DMS79 treated with DMSO at 0.1 percent for 48 hours (cell line): ENCODE data around the gene RBFOX2.
"Not testable (repeated sequence)": the region's sequence is repeated elsewhere in the genome, so short reads cannot be mapped to it uniquely, and the experiment has no call there.

Experiments used
- DNase-seq: peaks from one replicate; lab custom pipeline; 2025; lab: John Stamatoyannopoulos, UW

RBFOX2 gene

GRCh38 chr22:36042240-36042639 is 13.6 kb upstream of the RBFOX2 start:
- no peak for DNase-seq

- no peak for DNase-seq
Measured at GRCh38 chr22:36039125-36039524, 10.5 kb upstream of the RBFOX2 start.

- DNase-seq = no peak
Measured at GRCh38 chr22:36037102-36037758, 8.6 kb upstream of the RBFOX2 start.

DNA sequence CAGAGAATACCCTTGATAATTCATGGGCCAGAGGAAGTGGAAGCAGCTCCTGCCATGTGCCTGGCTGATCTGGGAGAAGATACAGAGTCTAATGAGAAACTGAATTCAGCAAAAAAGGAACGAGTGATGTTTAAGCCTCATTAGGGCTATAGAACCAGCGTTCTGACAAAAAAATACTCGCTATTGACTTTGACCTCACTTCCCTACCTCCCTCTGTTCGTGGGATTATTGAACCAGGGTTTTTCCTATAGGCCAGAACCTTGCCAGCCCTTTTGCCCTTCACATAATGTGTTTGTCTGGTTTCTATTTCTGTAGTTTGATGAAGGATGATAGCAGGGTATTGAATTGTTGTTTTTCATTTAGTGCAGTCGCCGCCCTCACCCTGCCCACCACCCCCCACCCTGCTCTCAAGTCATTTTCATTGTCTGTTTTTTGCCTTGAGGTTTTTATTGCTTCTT is 7.6 kb upstream of the RBFOX2 start:
- DNase-seq = peak; percentile 9

- no peak for DNase-seq
Measured at GRCh38 chr22:36032611-36033010, 4.0 kb upstream of the RBFOX2 start.

DNA sequence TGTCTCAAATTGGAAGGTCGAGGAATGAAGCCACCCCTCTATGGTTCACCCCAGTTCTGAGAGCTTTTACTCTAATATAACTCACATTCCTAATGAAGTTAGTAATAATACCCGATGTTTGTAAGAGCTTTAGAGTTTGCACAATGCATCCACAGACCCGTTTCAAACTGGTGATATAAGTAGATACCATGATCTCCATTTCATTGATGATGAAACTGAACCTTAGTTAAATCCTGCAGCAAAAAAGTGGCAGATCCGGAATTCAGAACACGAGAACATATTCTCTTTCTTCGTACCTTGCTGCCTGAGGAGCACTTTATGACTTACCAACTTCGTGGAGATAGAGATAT is 757 bp upstream of the RBFOX2 start:
- DNase-seq = no peak

DNA sequence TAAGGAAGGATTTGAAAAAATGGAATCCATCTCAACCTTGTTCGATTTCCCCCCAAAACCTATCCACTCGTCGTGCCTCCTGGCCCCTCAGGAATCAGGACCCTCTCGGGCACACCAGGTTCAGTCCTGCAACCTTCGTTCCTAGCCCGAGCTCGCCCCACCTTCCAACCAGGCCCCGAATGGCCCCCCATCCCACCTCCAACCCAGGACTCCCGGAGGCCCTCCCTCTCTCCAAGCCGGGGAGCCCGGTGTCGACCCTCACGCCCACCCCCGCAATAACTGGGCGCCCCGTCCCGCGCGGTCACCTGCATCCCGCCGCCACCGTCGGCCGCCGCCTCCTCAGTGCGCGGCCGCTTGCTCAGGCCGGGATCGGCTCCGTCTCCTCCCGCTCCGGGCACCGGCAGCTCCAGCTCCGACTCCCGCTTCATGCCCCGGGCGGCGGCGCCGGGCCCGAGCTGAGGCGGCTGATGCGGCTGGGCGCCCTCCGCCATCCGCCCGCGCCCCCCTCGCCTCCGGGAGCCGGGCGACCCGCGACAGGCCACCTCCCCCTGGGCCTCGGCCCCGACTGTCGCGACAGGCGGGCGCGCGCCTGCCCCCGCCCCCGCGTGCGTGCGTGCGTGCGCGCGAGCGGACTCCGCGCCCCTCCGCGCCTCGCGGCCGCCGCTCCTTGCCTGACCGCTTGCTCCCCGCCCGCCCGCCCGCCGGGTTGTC is 534 bp downstream of the RBFOX2 start:
- DNase-seq = no peak

DNA sequence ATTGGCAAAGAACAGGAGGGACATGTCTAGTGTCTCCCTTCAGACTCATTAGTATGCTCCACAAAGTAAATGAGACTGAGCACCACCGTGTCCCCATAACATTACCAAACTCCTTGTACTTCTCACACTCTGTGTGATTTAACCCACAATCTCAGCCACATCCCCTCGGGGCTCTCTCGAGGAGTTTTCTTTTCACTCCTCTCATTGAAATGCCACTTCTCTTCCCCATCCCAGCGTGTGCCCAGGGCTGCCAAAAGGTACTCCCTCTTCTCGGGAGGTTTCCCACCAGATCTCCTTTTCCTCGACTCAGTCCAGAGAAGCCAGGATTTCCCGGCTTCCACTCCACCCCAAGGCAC is 1.1 kb downstream of the RBFOX2 start:
- DNase-seq = peak; percentile 7

DNA sequence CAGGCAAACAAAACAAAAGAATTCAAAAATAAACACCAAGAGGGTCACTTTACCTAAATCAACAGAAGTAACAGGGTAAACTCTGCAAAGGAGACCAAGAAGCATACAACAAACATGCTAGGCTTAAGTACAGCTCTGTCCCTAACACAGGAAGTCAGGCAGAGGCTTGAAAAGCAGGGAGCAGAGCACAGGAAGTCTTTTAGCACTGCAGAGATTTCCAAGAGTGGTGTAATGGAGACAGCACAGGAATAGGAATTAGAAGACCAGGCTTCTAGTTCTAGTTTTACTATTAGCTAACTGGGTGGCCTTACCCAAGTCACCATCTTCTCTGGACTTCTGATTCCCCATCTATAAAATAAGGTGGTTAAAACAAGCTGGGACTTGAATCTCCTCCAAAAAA is 1.9 kb downstream of the RBFOX2 start:
- no peak for DNase-seq

DNA sequence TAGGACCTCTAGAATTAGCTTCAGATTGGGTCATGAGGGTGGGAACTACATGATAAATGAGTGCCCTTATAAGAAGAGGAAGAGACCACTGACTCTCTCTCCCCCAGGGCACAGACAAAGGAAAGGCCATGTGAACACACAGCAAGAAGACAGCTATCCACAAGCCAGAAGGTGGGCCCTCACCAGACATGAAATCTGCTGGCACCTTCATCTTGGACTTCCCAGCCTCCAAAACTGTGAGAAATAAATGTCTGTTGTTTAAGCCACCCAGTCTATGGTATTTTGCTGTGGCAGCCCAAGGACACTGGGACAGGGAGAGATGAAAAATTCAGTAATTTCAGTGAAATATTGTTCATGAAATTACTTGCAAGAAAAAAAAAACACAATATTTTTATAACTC is 5.9 kb downstream of the RBFOX2 start:
- no peak for DNase-seq

- no peak for DNase-seq
Measured at GRCh38 chr22:36022162-36022561, 6.5 kb downstream of the RBFOX2 start.

DNA sequence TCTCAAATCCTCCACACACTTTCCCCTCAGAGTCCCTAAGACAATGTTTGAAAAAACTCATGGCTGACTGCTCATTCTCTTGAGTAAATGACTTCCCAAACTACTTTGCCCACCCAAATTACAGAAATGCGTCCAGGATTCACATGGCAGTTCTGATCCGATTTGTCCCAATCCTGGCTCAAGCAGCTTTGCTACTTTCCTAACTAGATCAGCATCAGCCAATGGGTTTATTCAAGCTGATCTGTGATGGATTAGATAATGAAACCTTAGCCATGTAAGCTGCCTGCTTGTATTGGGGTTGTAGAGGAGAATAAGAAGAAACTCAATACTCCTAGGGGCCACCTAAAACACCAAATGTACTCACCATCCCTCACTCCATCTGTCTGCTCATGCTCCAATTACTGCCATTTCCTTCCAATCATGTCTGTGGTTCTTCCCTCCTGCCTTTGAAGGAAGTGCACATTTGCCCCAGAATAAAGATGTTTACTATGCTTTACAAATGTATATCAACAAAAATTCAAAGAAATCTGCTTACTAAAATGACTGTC is 6.9 kb downstream of the RBFOX2 start:
- DNase-seq = no peak

DNA sequence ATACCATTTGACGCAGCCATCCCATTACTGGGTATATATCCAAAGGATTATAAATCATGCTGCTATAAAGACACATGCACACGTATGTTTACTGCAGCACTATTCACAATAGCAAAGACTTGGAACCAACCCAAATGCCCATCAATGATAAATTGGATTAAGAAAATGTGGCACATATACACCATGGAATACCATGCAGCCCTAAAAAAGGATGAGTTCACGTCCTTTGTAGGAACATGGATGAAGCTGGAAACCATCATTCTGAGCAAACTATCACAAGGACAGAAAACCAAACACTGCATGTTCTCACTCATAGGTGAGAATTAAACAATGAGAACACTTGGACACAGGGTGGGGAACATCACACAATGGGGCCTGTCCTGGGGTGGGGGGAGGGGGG is 7.8 kb downstream of the RBFOX2 start:
- DNase-seq = not testable (repeated sequence)

- DNase-seq = peak; percentile 43
Measured at GRCh38 chr22:36017651-36018091, 11.0 kb downstream of the RBFOX2 start.

- DNase-seq = no peak
Measured at GRCh38 chr22:36016684-36017083, 11.9 kb downstream of the RBFOX2 start.

- DNase-seq = no peak
Measured at GRCh38 chr22:36015811-36016529, 12.7 kb downstream of the RBFOX2 start.

DNA sequence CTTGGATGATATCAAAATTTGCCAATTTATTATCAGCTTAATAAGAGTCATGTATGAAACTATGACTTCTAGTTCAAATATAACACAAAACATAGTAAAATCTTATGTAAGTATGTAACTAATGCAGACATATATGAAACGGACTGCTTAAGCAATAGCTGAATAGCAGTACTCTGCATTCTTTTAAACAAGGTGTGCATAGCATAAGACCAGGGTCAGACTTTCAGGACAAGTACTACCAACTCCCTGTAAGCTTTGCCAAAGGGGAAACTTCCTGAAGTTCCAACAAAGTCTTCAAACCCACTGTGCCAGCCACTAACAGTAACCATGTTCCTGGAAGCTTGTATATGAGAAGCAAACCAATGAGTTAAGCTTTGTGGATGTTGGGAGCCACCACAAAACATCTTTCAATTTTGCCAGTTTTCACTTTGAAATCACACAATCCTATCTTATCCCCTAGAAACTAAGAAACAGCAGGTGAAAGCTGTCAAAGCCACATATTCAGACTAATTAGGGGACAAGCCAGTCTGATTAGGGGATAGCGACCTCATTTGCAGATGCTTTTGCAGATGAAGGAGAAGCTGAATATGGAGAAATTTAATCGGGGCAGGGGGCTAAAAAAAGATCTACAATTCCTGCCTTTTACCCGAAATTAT is 13.3 kb downstream of the RBFOX2 start:
- no peak for DNase-seq

DNA sequence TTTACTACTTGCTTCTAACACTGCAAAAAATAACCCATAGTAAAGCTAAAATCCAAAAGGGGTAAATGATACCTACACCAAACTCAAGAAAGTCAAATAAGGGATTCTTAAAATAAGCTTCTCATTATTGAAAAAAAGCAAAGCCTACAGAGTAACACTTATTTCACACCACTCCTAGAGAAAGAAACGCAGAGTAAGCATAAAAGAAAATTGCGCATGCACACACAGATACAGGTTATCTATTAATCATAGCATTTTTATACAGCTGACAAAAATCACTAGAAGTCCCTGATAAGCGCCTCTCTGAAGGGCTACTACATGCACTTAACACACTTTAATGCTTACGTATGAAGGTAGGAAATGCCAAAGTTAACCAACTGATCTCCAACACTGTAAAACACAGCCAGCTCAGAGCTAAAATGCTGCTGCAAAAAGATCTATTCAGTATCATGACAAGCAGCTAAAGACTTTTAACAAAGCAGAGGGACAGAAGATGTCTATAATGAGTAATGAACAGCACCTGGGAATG is 14.0 kb downstream of the RBFOX2 start:
- DNase-seq = no peak

- no peak for DNase-seq
Measured at GRCh38 chr22:36012332-36012731, 16.3 kb downstream of the RBFOX2 start.

DNA sequence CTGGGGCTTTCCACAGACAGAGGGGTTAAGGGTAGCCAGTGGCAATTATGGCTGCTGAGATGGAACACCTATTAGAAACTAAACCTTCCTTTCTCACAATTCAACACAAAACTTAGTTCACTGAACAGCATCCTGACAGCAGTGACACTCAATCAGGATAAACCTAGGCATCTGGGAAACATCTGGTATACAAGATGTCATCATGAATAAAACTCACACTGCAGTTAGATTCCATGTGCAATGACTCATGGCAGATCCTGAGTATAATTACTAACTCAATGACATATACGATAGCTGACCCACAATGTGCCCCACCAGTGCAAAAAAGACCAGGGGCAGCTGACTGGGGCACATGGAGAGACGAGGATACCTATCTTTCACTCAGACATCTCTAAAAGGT is 17.7 kb downstream of the RBFOX2 start:
- DNase-seq = no peak

DNA sequence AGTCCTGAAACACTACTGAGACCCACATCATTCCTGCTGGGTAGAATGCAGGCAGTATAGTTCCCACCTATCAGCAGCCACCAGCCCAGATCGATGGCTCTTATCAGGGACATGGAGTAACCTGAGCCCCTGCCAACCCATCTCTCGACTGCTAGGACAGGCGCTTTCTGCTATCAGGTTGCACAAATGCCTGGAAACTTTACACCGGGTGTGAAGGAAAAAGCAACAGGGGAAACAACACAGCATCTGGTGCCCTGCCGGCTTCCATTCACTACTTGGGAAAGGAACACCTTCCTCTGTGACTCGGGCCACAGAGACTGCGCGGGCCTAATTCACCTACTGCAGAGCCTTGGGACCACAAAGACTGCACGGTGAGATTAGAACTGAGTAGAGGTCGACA is 18.5 kb downstream of the RBFOX2 start:
- DNase-seq = peak; percentile 6

- no peak for DNase-seq
Measured at GRCh38 chr22:36009085-36009484, 19.5 kb downstream of the RBFOX2 start.
